Endothelial cell of umbilical vein (primary cell): ENCODE results near the gene SELENOM. TPM values are rescaled to one million over a fixed set of nuclear protein-coding genes. Genes with fewer than 3 reads are reported as not detected.
"Not testable (repeated sequence)": the region's sequence is repeated elsewhere in the genome, so short reads cannot be mapped to it uniquely, and the experiment has no call there.

Experiments
- BruUV-seq: library from RNA; stranded (reverse); fragments of 400-500 nt; replicated peaks from 2 replicates; lab custom pipeline; 2021; lab: Mats Ljungman, UMichigan
- CTCF ChIA-PET: fragments of 300-600, 350-600 bp; sonication (Branson Sonifier 250); formaldehyde crosslinking; loops from one replicate; lab custom pipeline; 2021; ENCODE audit warnings: antibody characterized with exemption, inconsistent platforms; lab: Charles Lee
- POLR2A ChIA-PET: fragments of 300-600, 350-600 bp; sonication (Branson Sonifier 250); formaldehyde crosslinking; loops from one replicate; lab custom pipeline; 2021; ENCODE audit warnings: antibody characterized with exemption, inconsistent platforms; lab: Charles Lee
- DNase-seq: peaks from one replicate; pipeline ENCODE4 v3.0.0-alpha.2; 2011; ENCODE audit warnings: low read depth, low spot score
- FAIRE-seq: peaks from 2 replicates; lab custom pipeline; 2011; peaks lifted over from hg19 to GRCh38; lab: Jason Lieb, UNC
- H2AFZ ChIP-seq: 2 replicates; pipeline ENCODE4 v1.6.0; 2012; ENCODE audit warnings: low read depth, low read length, control low read depth, inconsistent platforms
- H3K27ac ChIP-seq: 2 replicates; pipeline ENCODE4 v1.5.1; 2011; ENCODE audit warnings: low read depth, mild to moderate bottlenecking, control low read depth, low read length, moderate library complexity; ENCODE audit not compliant: insufficient read depth
- H3K27me3 ChIP-seq, 2 experiments: 2 replicates each; pipeline versions ENCODE4 v1.6.0 to v1.6.1; 2011; ENCODE audit warnings: low read length in 2 of 2, mixed read lengths in 1 of 2; ENCODE audit not compliant: control insufficient read depth in 2 of 2, insufficient read depth in 2 of 2
- H3K36me3 ChIP-seq, 2 experiments: 2 replicates in 1 of 2; 3 replicates in 1 of 2; pipeline ENCODE4 v1.5.1; 2011; ENCODE audit warnings: low read length in 2 of 2, mild to moderate bottlenecking in 1 of 2, moderate library complexity in 1 of 2; ENCODE audit not compliant: control insufficient read depth in 2 of 2, insufficient read depth in 2 of 2; ENCODE audit errors: extremely low read depth in 1 of 2
- H3K4me1 ChIP-seq: 3 replicates; pipeline ENCODE4 v1.5.1; 2011; ENCODE audit warnings: mild to moderate bottlenecking, low read length; ENCODE audit not compliant: control insufficient read depth, insufficient read depth; ENCODE audit errors: extremely low read depth
- H3K4me2 ChIP-seq: 2 replicates; pipeline ENCODE4 v1.6.1; 2011; ENCODE audit warnings: low read length, control low read depth, mixed read lengths; ENCODE audit not compliant: insufficient read depth
- H3K4me3 ChIP-seq, 3 experiments: fragments of 200-600 bp in 1 of 3; sonication (generic), shearing (Covaris generic) in 1 of 3; replicated peaks in 1 of 3; 2 replicates each; pipeline ENCODE4 v1.5.1; 2011 to 2016; ENCODE audit warnings: control low read depth in 3 of 3, low read length in 3 of 3, mild to moderate bottlenecking in 2 of 3, inconsistent platforms in 1 of 3, low read depth in 1 of 3, moderate library complexity in 1 of 3; ENCODE audit not compliant: insufficient read depth in 1 of 3
- H3K79me2 ChIP-seq: 2 replicates; pipeline ENCODE4 v1.6.0; 2012; ENCODE audit warnings: low read length, inconsistent platforms; ENCODE audit not compliant: control insufficient read depth, insufficient read depth
- H3K9ac ChIP-seq: replicated peaks from 2 replicates; pipeline ENCODE3; 2011; ENCODE audit warnings: low read length, control low read depth; ENCODE audit not compliant: insufficient read depth; ENCODE audit errors: extremely low read depth
- H3K9me1 ChIP-seq: replicated peaks from 3 replicates; pipeline ENCODE4 v1.6.0; 2011; ENCODE audit warnings: mild to moderate bottlenecking, low read length; ENCODE audit not compliant: control insufficient read depth, insufficient read depth; ENCODE audit errors: extremely low read depth
- H3K9me3 ChIP-seq: replicated peaks from 2 replicates; pipeline ENCODE4 v1.5.1; 2012; ENCODE audit warnings: low read length, inconsistent platforms; ENCODE audit not compliant: control insufficient read depth, insufficient read depth
- H4K20me1 ChIP-seq: replicated peaks from 2 replicates; pipeline ENCODE3; 2011; ENCODE audit warnings: mild to moderate bottlenecking, low read length; ENCODE audit not compliant: control insufficient read depth, insufficient read depth; ENCODE audit errors: extremely low read depth
- JUN ChIP-seq: IDR thresholded peaks from 2 replicates; pipeline ENCODE4 v1.6.1; 2011; ENCODE audit warnings: borderline replicate concordance, low read depth; ENCODE audit not compliant: insufficient read length, insufficient read depth
- POLR2AphosphoS5 ChIP-seq: IDR thresholded peaks from 2 replicates; pipeline ENCODE4 v1.6.1; 2012; ENCODE audit warnings: low read depth, mild to moderate bottlenecking, control low read depth, low read length, moderate library complexity; ENCODE audit not compliant: insufficient read depth
- dilution Hi-C: fragments of 300-500 bp; cut with MboI; formaldehyde crosslinking; loops from one replicate; pipeline ENCODE4 v1.15.0; 2019; ENCODE audit warnings: low sequenced_read_pairs; ENCODE audit not compliant: extremely low pct_ligation_motif_present
- intact Hi-C: fragments of 100-400 bp; cut with micrococcal nuclease; formaldehyde crosslinking; loops from one replicate; pipeline ENCODE4 v1.10.0; 2022
- polyA plus RNA-seq, 4 experiments: library from polyadenylated mRNA; depleted of rRNA in 3 of 4; stranded (reverse) in 3 of 4; unstranded in 1 of 4; fragments of >200 nt; gene quantifications; 2 replicates each; pipeline versions ENCODE4 v1.2.1 to v1.2.3, GENCODE V29; 2011 to 2012; ENCODE audit warnings: missing spikeins in 1 of 4
- total RNA-seq: library from RNA; stranded (reverse); gene quantifications from 2 replicates; pipeline ENCODE4 v1.2.3, GENCODE V29; 2021

The SELENOM gene
- total and polyA plus RNA-seq, 2 donors (not counting 3 experiments of a cell fraction or from before 2014, with no cell fraction given), result 29.6 to 87.1 TPM

DNA sequence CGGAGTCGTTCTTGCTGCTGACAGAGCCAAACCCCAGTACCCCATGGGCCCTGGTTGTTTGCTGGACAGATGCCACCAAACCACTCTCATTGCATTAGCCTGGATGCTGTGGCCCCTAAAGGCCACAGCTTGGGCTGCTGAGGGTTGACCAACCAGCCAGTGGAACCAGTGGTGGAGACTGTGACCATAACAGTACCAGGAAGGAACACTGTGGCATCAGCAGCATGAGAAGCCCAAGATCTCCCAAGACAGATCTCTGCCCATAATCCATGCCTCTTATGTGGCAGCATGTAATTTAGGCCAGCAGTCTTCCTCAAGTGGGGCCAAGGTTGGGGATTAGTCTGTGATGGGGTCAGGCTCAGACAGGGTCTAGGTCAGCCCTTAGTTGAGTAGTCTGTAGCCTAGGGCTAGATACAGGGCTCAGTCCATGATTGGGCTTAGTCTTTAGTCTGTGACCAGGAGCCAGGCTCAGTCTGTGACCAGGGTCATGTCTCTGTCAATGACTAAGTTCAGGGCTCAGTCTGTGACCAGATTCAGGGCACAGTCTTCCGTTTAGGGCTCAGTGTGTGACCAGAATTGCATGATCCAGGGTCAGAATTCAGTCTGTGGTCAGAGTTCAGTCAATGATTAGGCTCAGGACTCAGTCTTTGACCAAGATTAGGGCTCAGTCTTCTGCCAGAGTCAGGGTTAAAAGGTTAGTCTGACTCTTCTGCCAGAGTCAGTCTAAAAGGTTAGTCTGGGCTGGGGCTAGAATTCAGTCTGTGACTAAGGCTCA lies 10.9 kb upstream of the SELENOM start:
- TF ChIP-seq POLR2AphosphoS5, result no peak
- no peak for TF ChIP-seq JUN
- Histone ChIP-seq H3K4me2 (no peak overlapping the region), H3K27me3 (no peaks in the 10 kb centered on the region), H3K4me3 (no peak overlapping the region), H3K79me2 (no peaks in the 10 kb centered on the region), H3K4me1 (no peaks in the 10 kb centered on the region), H3K27ac (no peak overlapping the region), H2AFZ (no peak overlapping the region), H4K20me1 (no peaks in the 10 kb centered on the region), H3K9ac (no peak overlapping the region), H3K9me1 (no peaks in the 10 kb centered on the region), H3K36me3 (no peaks in the 10 kb centered on the region), H3K9me3 (no peaks in the 10 kb centered on the region)
- CTCF ChIA-PET, result interaction anchor here (1.4 to 1.6 kb wide), 2 partner anchors 11 kb away, joined by 7 to 9 read pairs; partner anchors contain the start of gene SELENOM
- no TSS peak for BruUV-seq
- POLR2A ChIA-PET, result no interaction called here
- dilution Hi-C loops (no loop called here), intact Hi-C loops (no loop called here)
- FAIRE-seq (no peak), DNase-seq (no peak)

DNA sequence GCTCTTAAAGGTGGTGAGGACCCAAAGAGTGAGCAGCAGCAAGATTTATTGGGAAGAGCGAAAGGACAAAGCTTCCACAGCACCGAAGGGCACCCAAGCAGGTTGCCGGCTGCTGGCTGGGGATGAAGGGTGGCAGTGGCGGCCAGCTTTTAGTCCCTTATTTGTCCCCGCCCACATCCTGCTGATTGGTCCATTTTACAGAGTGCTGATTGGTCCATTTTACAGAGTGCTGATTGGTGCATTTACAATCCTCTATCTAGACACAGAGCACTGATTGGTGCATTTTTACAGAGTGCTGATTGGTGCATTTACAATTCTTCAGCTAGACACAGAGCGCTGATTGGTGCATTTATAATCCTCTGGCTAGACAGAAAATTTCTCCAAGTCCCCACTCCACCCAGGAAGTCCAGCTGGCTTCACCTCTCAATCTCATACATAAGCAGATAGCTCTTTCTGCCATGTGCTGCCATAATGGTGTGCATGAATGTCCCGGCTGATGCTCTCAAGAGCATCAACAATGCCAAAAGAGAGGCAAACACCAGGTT lies 5.3 kb upstream of the SELENOM start:
- H3K79me2 ChIP-seq, H3K4me1 ChIP-seq, BruUV-seq, dilution Hi-C loops, POLR2A ChIA-PET, H3K9me1 ChIP-seq, H3K9ac ChIP-seq, H3K4me2 ChIP-seq, H3K27ac ChIP-seq, H3K4me3 ChIP-seq, H2AFZ ChIP-seq, intact Hi-C loops, H3K9me3 ChIP-seq, H3K36me3 ChIP-seq, H4K20me1 ChIP-seq, H3K27me3 ChIP-seq, FAIRE-seq, DNase-seq: not testable (repeated sequence)
- CTCF ChIA-PET, result interaction anchor here (0.6 to 7.5 kb wide), 3 partner anchors 19 to 160 kb away, joined by 3 to 231 read pairs (median 7); partner anchors contain the start of gene RNF185
